Fibroblast of upper back skin (primary cell): Measurements from ENCODE around the gene EXOC6B.
A peak's percentile ranks its signal among the peaks of the same experiment; 100 is the strongest.

Experiments used
- DNase-seq: peaks from one replicate; pipeline ENCODE4 v3.0.0-alpha.2; 2013

Gene EXOC6B

GRCh38 chr2:72731116-72731515 is 94.7 kb downstream of the EXOC6B start:
- no peak for DNase-seq

DNA sequence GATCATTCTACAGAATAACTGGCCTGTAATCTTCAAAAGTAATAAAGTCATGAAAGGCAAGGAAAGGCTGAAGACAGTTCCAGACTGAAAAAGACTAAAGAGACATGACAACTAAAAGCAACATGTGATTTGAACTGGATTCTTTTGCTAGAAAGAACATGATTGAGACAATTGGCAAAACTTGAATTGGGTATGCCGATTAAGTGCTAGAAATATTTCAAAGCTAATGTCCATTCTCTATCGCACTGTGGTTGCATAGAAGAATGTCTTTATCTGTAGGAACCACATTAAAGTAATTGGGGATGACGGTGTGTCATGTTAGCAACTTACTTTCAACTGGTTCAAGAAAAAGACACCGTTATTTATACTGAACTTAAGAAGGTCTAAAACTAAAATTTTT is 98.5 kb downstream of the EXOC6B start:
- no peak for DNase-seq

DNA sequence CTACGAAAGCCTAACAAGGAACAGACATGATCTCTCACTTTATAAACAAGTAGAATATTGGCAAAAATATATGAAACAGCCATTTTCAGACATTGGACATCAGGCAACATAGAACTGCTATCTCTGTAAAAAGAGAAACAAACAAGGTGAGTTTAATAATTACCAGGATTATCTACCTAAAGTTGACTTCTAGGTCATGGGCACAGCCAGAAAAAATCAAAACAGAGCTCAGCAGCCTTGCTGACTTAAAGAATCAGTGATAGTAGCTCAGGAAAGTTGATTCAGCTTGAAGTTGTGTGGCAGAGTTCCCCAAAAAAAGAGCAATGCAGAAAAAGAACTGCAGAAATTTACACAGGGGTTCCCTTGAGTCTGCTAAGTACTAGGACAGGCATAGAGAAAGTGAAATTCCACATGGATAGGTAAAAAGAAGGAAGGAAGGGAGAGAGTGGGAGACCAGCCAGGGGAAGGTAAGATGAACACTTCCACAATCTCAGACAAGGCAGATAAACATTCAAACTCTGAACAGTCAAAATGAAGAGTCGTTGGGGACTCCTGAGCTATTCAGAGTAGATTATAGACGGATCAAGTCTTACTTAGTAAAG is 102.0 kb downstream of the EXOC6B start:
- no peak for DNase-seq

GRCh38 chr2:72722492-72723070 is 103.3 kb downstream of the EXOC6B start:
- DNase-seq: peak; percentile 54

DNA sequence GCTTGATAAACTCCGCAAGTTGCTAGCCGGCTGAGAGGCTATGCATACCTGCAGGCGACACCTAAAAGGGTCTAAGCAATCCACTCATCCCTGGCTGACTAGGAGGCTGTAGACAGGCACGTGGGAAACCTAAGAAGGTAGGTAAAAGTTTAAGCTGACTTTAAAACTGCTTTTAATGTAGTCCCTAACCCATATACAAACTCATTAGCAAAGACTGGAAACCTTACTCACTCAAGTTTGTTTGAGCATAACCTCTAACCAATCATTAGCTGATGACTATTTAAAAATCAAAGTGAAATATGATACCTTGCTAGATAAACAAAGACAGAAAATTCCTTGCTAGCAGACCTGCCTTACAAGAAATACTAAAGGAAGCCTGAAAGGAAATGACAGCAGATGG is 106.4 kb downstream of the EXOC6B start:
- DNase-seq: no peak

DNA sequence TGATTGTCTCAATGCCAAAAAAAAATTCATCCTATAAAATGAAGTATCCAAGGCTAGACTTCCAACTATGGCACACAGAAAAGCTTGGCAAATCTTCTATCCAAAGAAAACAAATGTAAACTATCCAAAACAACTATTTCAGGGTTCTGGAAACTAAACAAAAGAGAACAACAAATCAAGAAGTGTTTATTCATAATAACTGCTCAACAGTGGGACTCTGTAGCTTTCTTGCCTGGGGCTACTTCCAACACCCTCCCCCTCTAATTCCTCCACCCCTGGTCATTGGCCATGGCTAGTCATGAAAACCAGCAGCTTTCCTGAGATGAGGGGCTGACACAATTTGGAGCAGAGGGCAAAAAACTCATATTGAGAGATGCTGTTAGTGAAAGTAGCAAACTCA is 107.0 kb downstream of the EXOC6B start:
- DNase-seq: no peak

DNA sequence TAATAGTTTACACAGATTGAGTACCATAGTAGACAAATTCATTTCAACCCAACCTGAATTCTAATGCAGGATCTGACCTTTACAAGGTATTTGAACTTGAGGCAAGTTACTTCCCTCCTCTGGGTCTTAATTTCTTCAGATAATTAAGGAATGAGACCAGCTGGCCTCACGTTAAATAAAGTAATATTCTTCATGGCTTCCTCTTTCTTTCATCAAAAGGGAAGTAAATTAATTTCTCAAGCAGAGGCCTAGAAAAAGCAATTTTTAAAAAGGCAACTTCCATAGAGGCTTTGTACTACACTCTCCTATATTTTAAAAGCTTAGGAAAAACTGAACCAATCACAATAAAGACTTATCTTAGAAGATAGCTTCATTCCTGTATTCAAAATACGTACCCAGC is 109.2 kb downstream of the EXOC6B start:
- DNase-seq: no peak

DNA sequence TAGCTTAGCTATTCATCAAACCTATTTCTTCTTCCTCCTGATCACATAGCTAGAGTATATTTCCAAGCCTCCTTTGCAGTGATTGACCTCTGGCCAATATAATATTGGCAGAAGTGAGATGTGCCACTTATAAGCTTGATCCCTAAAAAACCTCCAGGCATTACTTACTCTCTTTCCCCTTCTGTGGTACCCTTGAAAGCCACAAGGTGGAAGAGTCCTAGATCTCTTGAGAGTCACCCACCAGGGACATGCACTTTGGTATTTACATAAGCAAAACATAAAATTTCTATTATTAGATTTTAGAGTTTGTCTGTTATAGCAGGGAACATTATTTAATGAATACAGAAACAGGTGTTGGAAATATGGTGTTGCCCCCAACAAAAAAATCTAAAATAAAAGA is 112.0 kb downstream of the EXOC6B start:
- no peak for DNase-seq

DNA sequence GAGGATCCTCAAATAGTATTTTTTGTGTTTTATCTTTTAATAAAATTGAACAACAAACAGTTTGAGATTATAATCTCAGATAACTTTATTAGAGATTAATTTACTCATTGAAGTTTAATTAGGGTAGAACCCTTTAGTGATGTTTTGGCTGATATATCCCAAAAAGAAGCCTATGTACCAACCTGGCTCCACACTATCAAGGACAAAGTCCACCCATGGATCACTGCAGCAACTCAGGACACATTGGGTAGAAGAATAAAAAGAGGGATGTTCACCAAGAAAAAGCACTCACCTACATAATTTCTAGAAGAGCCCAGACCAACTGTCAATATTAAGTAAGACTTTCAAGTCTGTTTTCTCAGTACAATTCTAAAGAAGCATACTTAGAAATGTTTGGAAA is 112.9 kb downstream of the EXOC6B start:
- DNase-seq: no peak

- DNase-seq: no peak
Measured at GRCh38 chr2:72712304-72712703, 113.5 kb downstream of the EXOC6B start.

DNA sequence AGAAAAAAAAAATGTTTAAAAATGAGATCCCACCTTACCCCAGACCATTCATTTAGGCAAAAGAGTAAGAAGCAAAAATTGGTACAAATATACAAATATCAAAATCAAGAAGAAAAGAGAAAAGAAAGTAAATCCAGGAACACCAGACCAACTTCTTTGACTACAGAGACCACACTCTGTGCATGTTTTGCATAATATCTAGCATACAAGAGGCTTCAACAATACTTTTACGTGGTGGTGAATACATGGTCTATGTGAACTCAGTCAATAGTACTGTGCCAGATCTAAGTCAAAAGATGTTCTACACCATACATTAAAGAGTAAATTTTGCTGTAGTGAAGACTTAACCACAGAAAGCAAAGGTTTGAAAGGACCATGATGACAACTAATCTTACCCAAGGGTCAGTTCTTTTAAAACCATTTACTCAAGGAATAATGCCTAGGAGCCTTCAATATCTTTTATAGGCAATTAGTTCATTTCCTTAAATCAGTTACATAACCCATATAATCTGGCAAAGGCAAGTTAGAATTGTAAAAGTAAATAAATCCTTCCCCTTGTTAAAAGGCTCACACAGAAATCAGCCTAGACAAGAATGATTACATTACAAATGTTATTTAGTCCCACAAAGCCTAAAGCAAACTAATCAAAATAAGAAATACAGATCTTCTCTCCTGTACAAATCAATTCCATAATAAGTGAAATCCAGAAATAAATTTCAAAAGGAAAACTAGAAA is 115.2 kb downstream of the EXOC6B start:
- DNase-seq: no peak

DNA sequence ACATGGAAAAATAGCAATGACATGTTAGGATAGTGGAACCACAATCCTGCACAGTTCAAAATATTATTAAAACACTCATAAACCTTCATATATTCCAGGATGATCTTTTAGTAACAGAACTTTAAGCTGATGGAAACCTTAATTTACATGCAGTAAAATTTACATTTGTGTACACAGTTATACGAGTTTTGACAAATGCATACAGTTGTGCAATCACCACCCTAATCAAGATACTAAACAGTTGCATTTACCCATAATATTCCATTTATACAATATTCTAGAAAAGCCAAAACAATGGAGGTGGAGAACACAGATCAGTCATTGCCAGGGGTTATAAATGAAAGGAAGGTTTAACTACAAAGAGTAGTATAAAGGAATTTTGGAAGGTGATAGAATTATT is 117.6 kb downstream of the EXOC6B start:
- no peak for DNase-seq

DNA sequence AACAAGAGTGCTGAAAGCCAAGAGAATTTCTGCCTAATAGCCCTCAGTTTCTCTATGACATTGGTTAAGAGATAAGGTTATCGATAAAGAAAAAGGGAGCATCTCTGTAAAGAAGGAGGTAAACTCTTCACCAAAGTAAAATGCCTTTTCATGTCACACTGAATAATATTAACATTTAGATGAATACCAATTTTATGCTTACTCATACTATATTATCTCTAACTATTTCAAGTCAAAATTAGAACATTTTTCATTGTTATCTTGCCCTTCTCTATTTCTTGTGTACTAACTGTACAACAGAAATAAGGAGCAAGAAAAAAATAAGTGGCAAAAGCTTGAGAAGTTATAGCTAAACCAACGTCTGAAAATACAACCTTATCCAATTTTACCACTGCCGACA is 127.5 kb downstream of the EXOC6B start:
- DNase-seq: no peak

DNA sequence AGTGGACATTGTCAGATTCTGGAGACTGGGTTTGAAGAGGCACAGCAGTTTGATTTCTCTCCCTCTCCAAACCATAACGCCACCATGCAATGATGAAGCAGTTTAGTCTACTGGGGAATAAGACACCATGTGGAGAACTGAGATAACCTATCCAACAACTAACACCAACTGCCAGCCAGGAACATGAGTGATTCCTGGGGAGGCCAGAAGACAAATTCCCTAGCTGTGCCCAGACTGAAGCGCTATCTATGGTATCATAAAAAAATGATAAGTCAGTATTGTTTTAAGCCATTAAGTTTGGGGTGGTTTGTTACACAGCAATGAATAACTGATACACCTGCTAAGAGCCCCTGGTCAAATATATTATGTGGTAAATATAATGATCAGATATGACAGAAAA is 129.3 kb downstream of the EXOC6B start:
- no peak for DNase-seq

- no peak for DNase-seq
Measured at GRCh38 chr2:72695676-72696075, 130.2 kb downstream of the EXOC6B start.

DNA sequence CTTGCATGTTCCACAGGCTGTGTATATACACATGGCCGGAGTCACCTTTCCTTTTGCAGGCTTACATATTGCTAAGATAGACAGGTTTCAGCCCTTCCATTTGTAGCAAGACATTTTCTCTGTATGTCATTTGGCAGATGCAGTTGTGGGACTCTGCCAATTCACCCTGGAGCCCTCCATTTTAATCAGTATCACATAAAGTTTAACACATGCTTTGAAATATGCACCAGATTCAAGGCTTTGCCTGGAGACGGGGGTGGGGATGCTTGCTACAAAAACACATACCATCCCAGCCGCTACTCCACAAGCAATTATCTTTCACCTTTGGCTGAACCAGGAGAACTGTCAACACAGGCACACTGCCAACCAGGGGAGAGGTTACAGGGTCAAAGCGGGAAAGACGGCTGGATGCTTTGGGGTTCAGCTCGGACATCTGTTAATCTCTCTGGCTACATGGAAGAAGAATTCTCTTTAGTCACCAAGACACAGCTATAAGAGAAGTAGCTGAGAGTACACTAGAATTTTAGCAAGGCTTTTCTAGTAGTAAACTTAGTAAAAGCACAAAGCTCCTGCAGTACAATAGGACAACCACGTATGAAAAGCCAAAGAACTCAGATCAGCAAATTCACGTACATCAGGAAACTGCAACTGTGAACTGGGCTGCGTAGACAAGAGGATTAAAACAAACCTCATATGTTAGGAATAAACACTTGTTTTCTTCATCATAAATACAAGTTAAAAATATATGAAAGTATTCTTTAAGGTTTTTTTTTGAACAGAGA is 130.9 kb downstream of the EXOC6B start:
- DNase-seq: peak; percentile 76

GRCh38 chr2:72689579-72690195 is 136.1 kb downstream of the EXOC6B start:
- no peak for DNase-seq

DNA sequence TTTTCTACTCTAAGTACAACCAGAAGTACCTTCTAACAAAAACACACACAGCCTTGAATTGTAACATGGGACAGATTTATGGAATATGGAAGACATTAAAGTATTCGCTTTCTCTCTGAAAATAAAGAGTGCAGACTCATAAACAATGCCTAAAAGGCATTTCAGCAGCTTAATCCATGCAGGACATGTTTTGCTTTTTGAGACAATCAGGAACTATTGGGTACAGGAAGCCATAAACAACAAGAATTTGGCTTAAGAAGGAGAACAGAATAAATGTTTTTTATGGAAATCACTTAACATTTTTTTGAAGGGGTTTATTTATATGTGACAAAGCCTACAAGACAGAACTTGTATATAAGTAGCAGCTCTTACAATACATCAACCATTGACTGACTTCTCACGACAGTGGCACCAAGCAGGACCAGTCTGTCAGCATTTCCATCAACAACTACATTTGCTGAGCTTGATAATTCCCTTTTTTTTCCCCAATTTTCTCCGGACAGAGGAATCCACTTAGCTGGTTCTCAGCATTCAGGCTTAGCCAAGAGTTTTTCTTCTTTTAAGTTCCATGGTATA is 140.1 kb downstream of the EXOC6B start:
- DNase-seq: no peak

DNA sequence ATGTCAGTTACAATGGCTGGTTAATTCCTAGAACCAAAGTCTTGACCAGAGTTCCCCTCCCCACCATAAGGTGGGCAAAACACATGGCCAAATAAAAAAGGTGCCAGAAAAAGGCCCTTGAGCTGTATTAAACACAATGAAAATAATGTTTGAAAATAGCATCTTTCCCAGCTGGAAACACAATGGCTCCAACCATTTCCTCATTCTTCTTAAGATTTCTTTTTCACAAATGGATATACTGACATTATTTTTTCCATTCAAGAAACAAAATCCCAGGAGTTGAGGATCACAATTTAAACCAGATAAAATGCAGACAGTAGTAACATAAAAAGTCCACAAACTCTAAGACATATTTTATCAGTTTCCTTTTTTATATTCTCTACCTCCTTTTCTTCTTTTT is 143.8 kb downstream of the EXOC6B start:
- DNase-seq: no peak

- no peak for DNase-seq
Measured at GRCh38 chr2:72681016-72681995, 144.5 kb downstream of the EXOC6B start.

DNA sequence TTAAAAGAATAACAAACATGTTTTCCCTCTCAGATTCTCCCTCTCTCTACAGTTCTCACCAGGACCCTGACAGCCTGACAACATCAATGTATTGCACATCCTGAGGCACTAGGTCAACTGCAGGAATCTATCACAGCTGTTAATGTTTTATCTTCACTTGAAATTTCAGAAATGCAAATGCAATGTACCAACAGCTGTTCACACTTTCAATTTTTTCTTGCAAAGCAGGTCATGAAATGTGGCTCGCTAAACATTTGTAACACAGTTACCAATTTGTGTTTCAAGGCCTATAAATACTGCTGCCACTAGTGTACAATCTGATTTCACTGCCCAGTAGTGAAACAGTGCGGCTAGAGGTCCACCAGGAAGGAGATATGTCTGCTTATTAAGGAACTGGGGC is 147.8 kb downstream of the EXOC6B start:
- peak; percentile 4 for DNase-seq
